Ovary (tissue), 9 donors: ENCODE measurements around the gene CST9L. TPM values are rescaled to one million over a fixed set of nuclear protein-coding genes. Genes with fewer than 3 reads are reported as not detected.

ENCODE experiments used
- DNase-seq, 5 donors: peaks; one replicate each; pipeline ENCODE4 v3.0.0-alpha.2; 2019 to 2020
- H3K27ac ChIP-seq, 2 donors: fragments of 200-600 bp; one replicate each; pipeline versions ENCODE4 v1.5.1 to v1.8.0; 2019 to 2022
- H3K27me3 ChIP-seq: fragments of 200-600 bp; one replicate; pipeline ENCODE4 v1.8.0; 2022
- H3K36me3 ChIP-seq: fragments of 200-600 bp; sonication (generic); one replicate; pipeline ENCODE4 v1.5.1; 2019
- H3K4me1 ChIP-seq: one replicate; pipeline ENCODE4 v1.8.1; 2013; ENCODE audit warnings: mild to moderate bottlenecking, moderate library complexity; ENCODE audit not compliant: insufficient read depth
- H3K4me3 ChIP-seq: fragments of 200-600 bp; sonication (generic); one replicate; pipeline ENCODE4 v1.5.1; 2017
- H3K9me3 ChIP-seq, 2 donors: fragments of 200-600 bp in 1 of 2; sonication (generic) in 1 of 2; one replicate each; pipeline versions ENCODE4 v1.5.1 to v1.8.1; 2013 to 2019; ENCODE audit warnings: mild to moderate bottlenecking in 1 of 2, moderate library complexity in 1 of 2
- CTCF ChIP-seq, 3 donors: fragments of 450-650 bp in 2 of 3; fragments of 200-600 bp in 1 of 3; IDR thresholded peaks; one replicate each; pipeline versions ENCODE4 v1.5.1 to v1.8.0; 2016 to 2022; ENCODE audit warnings: antibody characterized with exemption in 3 of 3, mild to moderate bottlenecking in 1 of 3
- EP300 ChIP-seq: sonication (generic); formaldehyde crosslinking; IDR thresholded peaks from one replicate; pipeline ENCODE4 v1.6.1; 2017; ENCODE audit warnings: antibody characterized with exemption
- POLR2A ChIP-seq: fragments of 450-650 bp; IDR thresholded peaks from one replicate; pipeline ENCODE4 v1.6.1; 2017; ENCODE audit warnings: antibody characterized with exemption, mild to moderate bottlenecking, moderate library complexity
- WGBS, 3 donors: extraction: QIAGEN DNeasy Blood & Tissue Kit in 1 of 3; methylation state at CpG; one replicate each; pipeline versions ENCODE4 v1.1.5 to v1.1.7; 2013 to 2017; 5-methylcytosine and 5-hydroxymethylcytosine counted together
- intact Hi-C, 4 donors: fragments of 100-400 bp; cut with DNase I; formaldehyde crosslinking; loops; one replicate each; pipeline versions ENCODE4 v1.11.0 to v1.15.1; 2022 to 2023
- polyA plus RNA-seq, 2 donors: library from polyadenylated mRNA; stranded (reverse); fragments of 200-250 nt in 1 of 2; fragments of 350-450 nt in 1 of 2; fragmentation: Illumina TruSeq in 1 of 2; extraction: RNeasy Lipid Tissue Mini Kit (QIAGEN cat#74804) in 1 of 2; gene quantifications; one replicate each; pipeline ENCODE4 v1.2.3, GENCODE V29; 2013 to 2014
- total RNA-seq, 7 donors: library from RNA; depleted of rRNA in 2 of 7; stranded (reverse); fragments of >200 nt in 2 of 7; fragmentation: NEBNext Ultra II Directional in 3 of 7; extraction: Animal tissue kit (Norgen Biotek cat#: 25700) in 3 of 7; gene quantifications; one replicate each; pipeline versions ENCODE4 v1.1.0 to v1.2.4, GENCODE V29; 2016 to 2023
- donor health status: DM: no; HTN: no; CAD: no; lungs with moderate emphysema.
- donor health status: DM: no; HTN: no; CAD: no.
- donor health status: Bipolar disorder and iron deficiency.
- donor health status: DM: yes; HTN: yes; CAD: no.
- donor health status: DM: no; HTN: no; CAD: no.
- donor health status: DM: yes; HTN: yes; CAD: no.

CST9L gene
- total and polyA plus RNA-seq, 9 donors, result not detected

- TF ChIP-seq POLR2A, result no peak
- no peak for TF ChIP-seq EP300
- no peak for TF ChIP-seq CTCF (IDR thresholded peaks at IDR 0.05)
- 52 to 58% (median 54%) methylated on average over 15 to 16 of the region's 16 CpGs for WGBS, 3 donors
- intact Hi-C loops, result loop anchor here in 2 of 4 donors (10.0 kb wide), 3 partner anchors 161 to 379 kb away; partner anchors contain the start of gene GGTLC1 (in 1 of the 2)
- no peak within 1 kb of the TSS for H3K4me3 ChIP-seq
- H3K27me3 ChIP-seq, result no peaks in the 10 kb centered on the region
- DNase-seq, result no peak
- no peaks in the 10 kb centered on the region for H3K4me1 ChIP-seq
- no peak within 1 kb of the TSS for H3K27ac ChIP-seq
- H3K9me3 ChIP-seq, result no peaks in the 10 kb centered on the region
- H3K36me3 ChIP-seq, result no peaks in the 10 kb centered on the region
These were observed 37.8 kb upstream of the CST9L start, which contains the start of gene CST9 for GRCh38 chr20:23605867-23606651. Gene CST9, minus strand, starts transcription at chr20:23605917. Its CDS starts 53 bp downstream, at chr20:23605864.

GRCh38 chr20:23604306-23604705, 36.0 kb upstream of the CST9L start:
- no peak overlapping the region for H3K4me3 ChIP-seq
- H3K4me1 ChIP-seq, result no peaks in the 10 kb centered on the region
- TF ChIP-seq POLR2A (no peak), EP300 (no peak), CTCF (IDR thresholded peaks at IDR 0.05) (no peak)
- no peak overlapping the region for H3K27ac ChIP-seq
- no peak for DNase-seq
- no peaks in the 10 kb centered on the region for H3K9me3 ChIP-seq
- H3K27me3 ChIP-seq, result no peaks in the 10 kb centered on the region
- no peaks in the 10 kb centered on the region for H3K36me3 ChIP-seq
- 67 to 77% (median 70%) methylated on average over 1 of the region's 1 CpG for WGBS, 3 donors
- intact Hi-C loops, result loop anchor here in 3 of 4 donors (5.0 to 10.0 kb wide), 4 partner anchors 160 to 380 kb away; partner anchors contain the start of genes CSTL1 (in 1 of the 3) and GGTLC1 (in 1 of the 3)

- H3K27ac ChIP-seq, result no peak overlapping the region
- H3K4me3 ChIP-seq, result no peak overlapping the region
- WGBS, 3 donors, result 85 to 94% (median 89%) methylated on average over 4 of the region's 4 CpGs
- intact Hi-C loops, result loop anchor here in 3 of 4 donors (5.0 to 10.0 kb wide), 4 partner anchors 159 to 381 kb away; partner anchors contain the start of genes CSTL1 (in 1 of the 3) and GGTLC1 (in 1 of the 3)
- no peaks in the 10 kb centered on the region for H3K9me3 ChIP-seq
- no peak for DNase-seq
- H3K27me3 ChIP-seq, result no peaks in the 10 kb centered on the region
- no peaks in the 10 kb centered on the region for H3K4me1 ChIP-seq
- no peaks in the 10 kb centered on the region for H3K36me3 ChIP-seq
- TF ChIP-seq CTCF (IDR thresholded peaks at IDR 0.05) (no peak), POLR2A (no peak), EP300 (no peak)
These were observed 35.0 kb upstream of the CST9L start for GRCh38 chr20:23603321-23603720.

GRCh38 chr20:23602699-23603098, 34.4 kb upstream of the CST9L start:
- intact Hi-C loops, result loop anchor here in 3 of 4 donors (5.0 to 10.0 kb wide), 4 partner anchors 158 to 382 kb away; partner anchors contain the start of genes CSTL1 (in 1 of the 3) and GGTLC1 (in 1 of the 3)
- DNase-seq, result no peak
- no peak overlapping the region for H3K27ac ChIP-seq

More at GRCh38 chr20:23602699-23603098, 34.4 kb upstream of the CST9L start:
- H3K9me3 ChIP-seq, result no peaks in the 10 kb centered on the region
- H3K36me3 ChIP-seq, result no peaks in the 10 kb centered on the region
- 66 to 73% (median 68%) methylated on average over 6 of the region's 6 CpGs for WGBS, 3 donors
- TF ChIP-seq POLR2A (no peak), EP300 (no peak), CTCF (IDR thresholded peaks at IDR 0.05) (no peak)
- no peaks in the 10 kb centered on the region for H3K27me3 ChIP-seq
- H3K4me1 ChIP-seq, result no peaks in the 10 kb centered on the region
- H3K4me3 ChIP-seq, result no peak overlapping the region
